Mesenchymal stem cell (in vitro differentiated cells and primary cell): ENCODE measurements around the gene KCNQ2.
A peak's percentile ranks its signal among the peaks of the same experiment; 100 is the strongest.

Source experiments
- DNase-seq: peaks from one replicate; pipeline ENCODE4 v3.0.0-alpha.2; 2013
- H2AFZ ChIP-seq: one replicate; pipeline ENCODE4 v1.6.1; 2013; ENCODE audit warnings: low read depth, mild to moderate bottlenecking, control low read depth, inconsistent platforms, low read length, moderate library complexity
- H2AK5ac ChIP-seq: 2 replicates; pipeline ENCODE4 v1.6.1; 2013; ENCODE audit warnings: low read length, moderate library complexity, mild to moderate bottlenecking, inconsistent platforms; ENCODE audit not compliant: severe bottlenecking
- H2BK120ac ChIP-seq: one replicate; pipeline ENCODE4 v1.6.1; 2013; ENCODE audit warnings: low read depth, mild to moderate bottlenecking, inconsistent platforms, low read length, moderate library complexity
- H2BK12ac ChIP-seq, 2 experiments: one replicate each; pipeline ENCODE4 v1.6.1; 2013; ENCODE audit warnings: inconsistent platforms in 2 of 2, low read length in 2 of 2, mild to moderate bottlenecking in 2 of 2, moderate library complexity in 2 of 2, control low read depth in 1 of 2
- H2BK15ac ChIP-seq: one replicate; pipeline ENCODE4 v1.6.1; 2013; ENCODE audit warnings: mild to moderate bottlenecking, low read depth, inconsistent platforms; ENCODE audit not compliant: poor library complexity, severe bottlenecking
- H2BK5ac ChIP-seq: 2 replicates; pipeline ENCODE4 v1.6.1; 2013; ENCODE audit warnings: low read depth, mild to moderate bottlenecking, low read length, control low read depth, inconsistent platforms; ENCODE audit not compliant: poor library complexity, severe bottlenecking
- H3K14ac ChIP-seq, 2 experiments: one replicate each; pipeline ENCODE4 v1.6.1; 2013; ENCODE audit warnings: inconsistent platforms in 2 of 2, low read length in 2 of 2, control low read depth in 1 of 2, mild to moderate bottlenecking in 1 of 2, moderate library complexity in 1 of 2
- H3K18ac ChIP-seq, 2 experiments: one replicate each; pipeline ENCODE4 v1.6.1; 2013; ENCODE audit warnings: inconsistent platforms in 2 of 2, low read length in 2 of 2, control low read depth in 1 of 2, low read depth in 1 of 2, mild to moderate bottlenecking in 1 of 2
- H3K23ac ChIP-seq, 2 experiments: one replicate each; pipeline ENCODE4 v1.6.1; 2013; ENCODE audit warnings: inconsistent platforms in 2 of 2, low read length in 2 of 2, mild to moderate bottlenecking in 2 of 2, moderate library complexity in 2 of 2, control low read depth in 1 of 2
- H3K27ac ChIP-seq: 2 replicates; pipeline ENCODE4 v1.5.1; 2013; ENCODE audit warnings: mild to moderate bottlenecking, moderate library complexity, low read length, control low read depth, inconsistent platforms; ENCODE audit not compliant: poor library complexity, severe bottlenecking
- H3K27me3 ChIP-seq, 2 experiments: 2 replicates each; pipeline versions ENCODE4 v1.6.1 to v1.7.0; 2013; ENCODE audit warnings: low read length in 2 of 2, mild to moderate bottlenecking in 2 of 2, moderate library complexity in 2 of 2, control low read depth in 1 of 2, inconsistent platforms in 1 of 2; ENCODE audit not compliant: control insufficient read depth in 1 of 2, insufficient read depth in 1 of 2
- H3K36me3 ChIP-seq, 2 experiments: 2 replicates each; pipeline versions ENCODE4 v1.6.1 to v1.7.0; 2013; ENCODE audit warnings: low read length in 2 of 2, control low read depth in 1 of 2, inconsistent platforms in 1 of 2, low read depth in 1 of 2, mild to moderate bottlenecking in 1 of 2; ENCODE audit not compliant: insufficient read depth in 2 of 2, control insufficient read depth in 1 of 2
- H3K4ac ChIP-seq, 2 experiments: one replicate each; pipeline ENCODE4 v1.6.1; 2013; ENCODE audit warnings: inconsistent platforms in 2 of 2, low read length in 2 of 2, mild to moderate bottlenecking in 2 of 2, moderate library complexity in 2 of 2, control low read depth in 1 of 2, low read depth in 1 of 2
- H3K4me1 ChIP-seq: 2 replicates; pipeline ENCODE4 v1.6.1; 2013; ENCODE audit warnings: low read depth, low read length, control low read depth; ENCODE audit not compliant: control insufficient read depth, insufficient read depth
- H3K4me2 ChIP-seq: 2 replicates; pipeline ENCODE4 v1.6.1; 2013; ENCODE audit warnings: low read length, mild to moderate bottlenecking, inconsistent platforms; ENCODE audit not compliant: poor library complexity, severe bottlenecking
- H3K4me3 ChIP-seq, 2 experiments: 2 replicates each; pipeline versions ENCODE4 v1.5.1 to v1.7.0; 2013; ENCODE audit warnings: low read length in 2 of 2, mild to moderate bottlenecking in 2 of 2, control low read depth in 1 of 2, low read depth in 1 of 2; ENCODE audit not compliant: insufficient read depth in 1 of 2
- H3K79me1 ChIP-seq: replicated peaks from 2 replicates; pipeline ENCODE4 v1.6.1; 2013; ENCODE audit warnings: mild to moderate bottlenecking, control low read depth, low read length, inconsistent platforms; ENCODE audit not compliant: poor library complexity, severe bottlenecking
- H3K9ac ChIP-seq: 2 replicates; pipeline ENCODE4 v1.7.0; 2013; ENCODE audit warnings: mild to moderate bottlenecking, low read length, moderate library complexity
- H3K9me3 ChIP-seq: 2 replicates; pipeline ENCODE4 v1.7.0; 2013; ENCODE audit warnings: mild to moderate bottlenecking, low read length; ENCODE audit not compliant: control insufficient read depth
- H4K8ac ChIP-seq: one replicate; pipeline ENCODE4 v1.6.1; 2013; ENCODE audit warnings: inconsistent platforms, mild to moderate bottlenecking, low read length, moderate library complexity
- H4K91ac ChIP-seq: one replicate; pipeline ENCODE4 v1.6.1; 2013; ENCODE audit warnings: mild to moderate bottlenecking, low read length, inconsistent platforms
- WGBS: methylation state at CpG from one replicate; pipeline ENCODE4 v1.1.7; 2013; ENCODE audit warnings: mixed read lengths; 5-methylcytosine and 5-hydroxymethylcytosine counted together

Gene KCNQ2

GRCh38 chr20:63399596-63400375 is 72.7 kb downstream of the KCNQ2 start:
- H2BK5ac ChIP-seq, result no peak overlapping the region
- no peak overlapping the region for H3K18ac ChIP-seq
- H3K27me3 ChIP-seq, result peaks cover 0 to 42% of the 10 kb centered on the region in 2 experiments
- no peak overlapping the region for H3K4me3 ChIP-seq
- DNase-seq, result no peak
- H3K14ac ChIP-seq, result no peak overlapping the region
- no peak overlapping the region for H3K9ac ChIP-seq
- no peak overlapping the region for H2AFZ ChIP-seq
- H4K91ac ChIP-seq, result no peak overlapping the region
- no peak overlapping the region for H2BK120ac ChIP-seq
- no peaks in the 10 kb centered on the region for H3K9me3 ChIP-seq
- H4K8ac ChIP-seq, result peak overlapping the region; percentile 2
- no peak overlapping the region for H2BK15ac ChIP-seq
- H3K23ac ChIP-seq, result no peak overlapping the region
- WGBS, result 90% methylated on average over 40 of the region's 41 CpGs
- H3K4me2 ChIP-seq, result no peak overlapping the region
- peaks cover 4% of the 10 kb centered on the region for H3K4me1 ChIP-seq
- no peaks in the 10 kb centered on the region for H3K79me1 ChIP-seq
- no peak overlapping the region for H2AK5ac ChIP-seq
- H3K4ac ChIP-seq, result no peak overlapping the region
- no peaks in the 10 kb centered on the region for H3K36me3 ChIP-seq
- H3K27ac ChIP-seq, result no peak overlapping the region
- H2BK12ac ChIP-seq, result no peak overlapping the region

- H3K79me1 ChIP-seq, result no peaks in the 10 kb centered on the region
- H3K23ac ChIP-seq, result no peak overlapping the region
- no peak overlapping the region for H2BK12ac ChIP-seq
- no peak overlapping the region for H4K91ac ChIP-seq
- H2AFZ ChIP-seq, result no peak overlapping the region
- no peak overlapping the region for H2BK15ac ChIP-seq
- no peak overlapping the region for H2AK5ac ChIP-seq
- H3K9ac ChIP-seq, result no peak overlapping the region
- no peak overlapping the region for H3K18ac ChIP-seq
- no peak for DNase-seq
- H3K36me3 ChIP-seq, result no peaks in the 10 kb centered on the region
- H3K27ac ChIP-seq, result no peak overlapping the region
- H3K27me3 ChIP-seq, result peaks cover 3 to 49% of the 10 kb centered on the region in 2 experiments
- H3K4me1 ChIP-seq, result peaks cover 2% of the 10 kb centered on the region
- H4K8ac ChIP-seq, result no peak overlapping the region
- no peak overlapping the region for H3K4ac ChIP-seq
- no peaks in the 10 kb centered on the region for H3K9me3 ChIP-seq
- 79% methylated on average over 27 of the region's 27 CpGs for WGBS
- H3K4me3 ChIP-seq, result no peak overlapping the region
- H3K4me2 ChIP-seq, result no peak overlapping the region
- no peak overlapping the region for H2BK5ac ChIP-seq
- no peak overlapping the region for H3K14ac ChIP-seq
- no peak overlapping the region for H2BK120ac ChIP-seq
Measured at GRCh38 chr20:63398744-63399514, 73.5 kb downstream of the KCNQ2 start.

GRCh38 chr20:63397946-63398450 is 74.5 kb downstream of the KCNQ2 start:
- WGBS, result 79% methylated on average over 25 of the region's 25 CpGs
- Histone ChIP-seq H3K36me3 (no peaks in the 10 kb centered on the region), H2BK5ac (no peak overlapping the region)

GRCh38 chr20:63397155-63397843 is 75.2 kb downstream of the KCNQ2 start:
- H3K4ac ChIP-seq, result no peak overlapping the region
- no peak overlapping the region for H3K23ac ChIP-seq
- H2BK12ac ChIP-seq, result no peak overlapping the region
- no peak overlapping the region for H4K8ac ChIP-seq
- H2BK15ac ChIP-seq, result no peak overlapping the region
- no peak overlapping the region for H3K18ac ChIP-seq
- 90% methylated on average over 30 of the region's 30 CpGs for WGBS
- no peak overlapping the region for H3K4me3 ChIP-seq
- no peak overlapping the region for H3K9ac ChIP-seq
- H3K79me1 ChIP-seq, result no peaks in the 10 kb centered on the region
- no peaks in the 10 kb centered on the region for H3K4me1 ChIP-seq
- H3K4me2 ChIP-seq, result no peak overlapping the region
- no peak overlapping the region for H4K91ac ChIP-seq
- peaks cover 3 to 40% of the 10 kb centered on the region in 2 experiments for H3K27me3 ChIP-seq
- no peak overlapping the region for H3K14ac ChIP-seq
- H3K36me3 ChIP-seq, result no peaks in the 10 kb centered on the region
- no peaks in the 10 kb centered on the region for H3K9me3 ChIP-seq
- DNase-seq, result no peak
- no peak overlapping the region for H2AK5ac ChIP-seq
- H3K27ac ChIP-seq, result no peak overlapping the region
- H2AFZ ChIP-seq, result no peak overlapping the region
- H2BK5ac ChIP-seq, result no peak overlapping the region
- no peak overlapping the region for H2BK120ac ChIP-seq

More at GRCh38 chr20:63397946-63398450, 74.5 kb downstream of the KCNQ2 start:
- Histone ChIP-seq H3K4me2 (no peak overlapping the region), H3K79me1 (no peaks in the 10 kb centered on the region), H3K9me3 (no peaks in the 10 kb centered on the region), H3K27me3 (peaks cover 3 to 46% of the 10 kb centered on the region in 2 experiments), H3K14ac (no peak overlapping the region), H2BK12ac (no peak overlapping the region), H4K91ac (no peak overlapping the region), H2AFZ (no peak overlapping the region), H3K4me1 (no peaks in the 10 kb centered on the region), H3K27ac (no peak overlapping the region), H2AK5ac (no peak overlapping the region), H3K18ac (no peak overlapping the region), H2BK15ac (no peak overlapping the region), H3K4ac (no peak overlapping the region), H4K8ac (no peak overlapping the region), H3K9ac (no peak overlapping the region), H2BK120ac (no peak overlapping the region), H3K23ac (no peak overlapping the region), H3K4me3 (no peak overlapping the region)
- no peak for DNase-seq
